C4-2B (cell line): ENCODE results near the gene JAKMIP3.

Experiments used
- H3K27ac ChIP-seq: fragments of 450-650 bp; 2 replicates; pipeline ENCODE4 v1.5.1; 2017
- CTCF ChIP-seq: fragments of 450-650 bp; conservative IDR thresholded peaks from 2 replicates; pipeline ENCODE4 v1.5.1; 2017; ENCODE audit warnings: mild to moderate bottlenecking
- ZFX ChIP-seq: fragments of 450-650 bp; IDR thresholded peaks from 2 replicates; pipeline ENCODE4 v1.6.1; 2017

JAKMIP3 gene

DNA sequence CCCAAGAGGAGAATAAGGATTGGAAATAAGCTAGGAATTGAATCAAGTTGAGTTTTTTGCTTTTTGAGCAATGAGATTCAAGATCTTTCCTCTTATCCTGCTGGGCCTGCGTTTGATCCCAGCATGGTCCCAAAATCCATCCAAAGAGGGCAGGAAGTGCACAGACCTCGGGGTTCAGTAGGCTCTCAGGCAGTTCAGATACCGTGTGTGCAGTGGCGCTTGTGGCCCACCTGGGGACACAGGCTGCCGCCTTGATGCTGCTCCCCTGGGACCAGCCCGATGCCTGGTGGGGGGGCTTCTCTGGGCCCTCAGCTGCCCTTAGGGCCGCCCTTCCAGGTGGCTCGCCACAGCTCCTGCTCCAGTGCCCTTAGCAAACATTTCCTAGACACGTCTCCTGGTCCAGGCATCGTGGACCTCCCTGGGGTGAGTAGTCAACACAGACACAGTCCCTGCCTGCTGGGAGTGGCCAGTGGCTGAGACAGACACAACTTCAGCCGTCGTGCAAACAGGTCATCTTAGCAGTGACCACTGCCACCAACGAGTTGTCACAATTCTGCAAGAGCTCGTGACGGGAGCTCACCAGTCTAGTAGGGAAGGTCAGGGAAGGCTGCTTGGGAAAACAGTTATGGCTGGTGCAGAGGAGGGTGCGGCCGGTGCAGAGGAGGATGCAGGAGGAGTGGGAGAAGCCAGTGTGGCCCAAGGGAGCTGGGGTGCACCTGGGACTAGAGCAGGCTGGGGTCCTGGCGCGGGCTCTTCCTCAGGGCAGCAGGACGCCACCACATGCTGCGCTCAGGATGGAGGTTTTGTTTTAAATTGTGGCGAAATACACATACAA lies 21.7 kb upstream of the JAKMIP3 start:
- H3K27ac ChIP-seq = no peak overlapping the region
- no peak for TF ChIP-seq ZFX
- TF ChIP-seq CTCF = no peak

DNA sequence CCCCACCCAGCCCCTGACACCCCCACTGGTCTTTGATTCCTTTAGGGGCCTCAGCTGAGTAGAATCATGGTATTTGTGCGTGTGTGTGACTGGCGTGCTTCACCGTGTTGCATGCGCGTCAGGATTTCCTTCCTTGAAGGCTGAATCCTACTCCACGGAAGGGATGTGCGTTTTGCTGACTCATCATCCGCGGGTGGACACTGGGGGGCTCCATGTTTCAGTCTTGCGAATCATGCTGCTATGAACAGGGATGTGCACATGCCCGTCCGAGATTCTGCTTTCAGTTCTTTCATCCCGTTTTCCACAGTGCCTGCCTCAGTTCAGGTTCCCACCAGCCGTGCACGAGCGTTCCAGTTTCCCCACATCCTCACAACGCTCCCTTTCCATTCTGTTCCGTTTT lies 20.9 kb upstream of the JAKMIP3 start:
- TF ChIP-seq CTCF (no peak), ZFX (no peak)
- H3K27ac ChIP-seq = no peak overlapping the region

DNA sequence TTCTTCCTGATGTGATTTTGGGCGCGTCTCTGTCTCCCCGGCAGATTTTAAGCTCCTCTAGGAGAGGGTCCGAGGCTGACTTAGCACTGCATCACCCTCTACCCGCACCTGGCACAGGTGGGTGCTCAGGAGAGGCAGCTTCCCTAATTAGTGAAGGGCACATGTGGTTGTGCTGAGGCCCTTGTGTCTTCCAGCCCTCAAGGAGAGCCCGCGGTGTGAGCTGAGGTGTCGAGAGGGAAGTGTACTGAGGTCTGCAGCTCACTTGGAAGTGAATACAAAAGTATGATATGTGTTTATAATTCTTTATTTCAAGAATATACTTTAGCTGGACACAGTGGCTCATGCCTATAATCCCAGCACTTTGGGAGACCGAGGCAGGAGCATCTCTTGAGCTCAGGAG lies 20.4 kb upstream of the JAKMIP3 start:
- TF ChIP-seq ZFX = no peak
- TF ChIP-seq CTCF = no peak
- no peak overlapping the region for H3K27ac ChIP-seq

DNA sequence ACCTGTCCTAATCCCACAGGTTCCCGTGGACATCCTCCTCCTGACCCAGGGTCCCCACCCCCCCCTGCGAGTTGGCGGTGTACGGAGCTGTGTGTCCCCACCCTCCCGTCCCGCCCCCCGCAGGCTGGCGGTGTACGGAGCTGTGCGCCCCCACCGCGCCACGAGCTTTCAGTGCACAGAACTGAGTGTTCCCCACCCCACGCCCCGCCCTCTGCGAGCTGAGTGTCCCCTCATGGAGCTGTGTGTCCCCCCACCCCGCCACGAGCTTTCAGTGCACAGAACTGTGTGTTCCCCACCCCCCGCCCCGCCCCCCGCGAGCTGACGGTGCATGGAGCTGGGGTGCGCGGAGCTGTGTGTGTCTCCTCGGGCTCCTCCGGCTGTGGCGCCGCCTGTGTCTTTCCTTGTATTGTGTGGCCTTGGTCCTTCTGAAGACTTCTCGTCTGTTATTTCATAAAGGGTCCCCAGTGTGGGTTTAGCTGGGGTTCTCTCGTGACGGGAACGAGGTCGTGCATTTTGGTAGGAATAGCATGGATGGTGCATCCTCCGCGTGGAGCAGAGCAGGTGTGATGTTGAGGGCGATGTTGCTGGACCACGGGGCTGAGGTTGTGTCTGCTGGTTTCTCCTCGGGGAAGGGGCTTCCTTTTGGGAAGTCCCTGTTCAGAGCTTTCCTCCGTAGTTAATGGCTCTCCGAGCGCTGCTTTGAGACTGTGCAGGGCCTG lies 18.0 kb upstream of the JAKMIP3 start:
- H3K27ac ChIP-seq = peak overlapping the region; percentile 44
- TF ChIP-seq CTCF (no peak), ZFX (no peak)

DNA sequence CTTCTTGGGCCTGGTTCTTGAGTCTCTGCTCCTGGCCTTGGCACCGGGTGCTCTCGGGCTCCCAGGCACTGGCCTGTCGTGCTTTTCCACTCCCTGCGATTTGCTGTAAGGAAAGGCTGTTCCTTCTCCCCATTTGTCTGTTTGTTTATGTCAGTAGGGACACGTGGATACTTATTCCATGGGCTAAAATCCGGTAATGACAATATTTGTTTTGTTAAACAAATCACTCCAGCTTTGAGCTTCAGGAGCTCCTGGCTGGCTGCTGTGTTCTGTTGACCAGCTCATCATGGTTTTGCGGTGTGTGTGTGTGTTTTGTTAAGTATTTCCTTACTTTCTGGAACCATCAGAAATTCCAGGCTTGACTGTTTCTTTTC lies 17.5 kb upstream of the JAKMIP3 start:
- H3K27ac ChIP-seq = peak overlapping the region; percentile 44
- TF ChIP-seq ZFX (no peak), CTCF (no peak)

DNA sequence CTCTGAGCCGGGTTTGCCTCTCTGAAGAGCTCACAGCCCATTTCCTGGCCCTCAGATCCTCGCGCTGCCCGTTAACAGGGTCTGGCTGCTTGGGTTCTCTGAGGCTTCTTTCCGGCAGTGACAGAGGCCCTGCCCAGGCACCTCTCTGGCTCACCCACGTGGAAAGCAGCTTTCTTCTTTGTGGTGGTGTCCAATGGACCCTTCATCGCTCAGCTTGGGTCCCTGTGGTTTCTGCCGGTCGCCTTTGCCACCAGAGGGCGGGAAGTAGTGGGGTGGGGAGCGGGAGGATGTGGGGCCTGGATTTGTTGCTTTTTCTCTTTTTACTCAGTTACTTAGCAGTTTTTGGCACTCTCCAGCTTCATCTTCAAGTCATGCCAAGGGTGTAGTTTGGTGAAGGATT lies 15.6 kb upstream of the JAKMIP3 start:
- TF ChIP-seq ZFX (no peak), CTCF (no peak)
- H3K27ac ChIP-seq = no peak overlapping the region

- no peak overlapping the region for H3K27ac ChIP-seq
- TF ChIP-seq ZFX = no peak
- no peak for TF ChIP-seq CTCF
Measured at GRCh38 chr10:132052124-132052523, 13.6 kb upstream of the JAKMIP3 start.
